ENCODE data around the gene TPBGL. TPM values are rescaled to one million over a fixed set of nuclear protein-coding genes. Genes with fewer than 3 reads are reported as not detected.

Gene TPBGL
- total RNA-seq, 4 donors from 2014 or later: 0.29 to 2.8 (median 1.0) TPM; not detected in 1

DNA sequence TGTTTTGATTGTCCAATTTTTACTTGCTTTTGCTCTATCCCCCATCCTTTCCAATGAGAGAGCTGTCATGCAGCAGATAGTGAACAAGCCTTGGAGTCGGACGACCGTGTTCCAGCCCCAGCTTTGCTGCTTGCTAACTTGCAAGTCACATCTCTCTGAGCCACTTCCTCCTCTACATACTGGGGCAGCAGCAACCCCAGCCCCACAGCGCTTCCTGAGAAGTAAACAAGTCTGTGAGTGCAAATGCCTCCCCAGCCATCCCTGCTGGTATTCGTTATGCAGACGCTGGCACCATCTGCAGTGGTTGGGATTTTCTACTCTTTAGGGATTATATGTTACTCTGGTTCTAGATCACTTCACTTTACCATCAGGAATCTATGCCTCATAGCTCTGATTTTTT, 35.0 kb downstream of the TPBGL start:
- intact Hi-C loops (cut with DNase I; ENCODE audit: low total_unique reads): no loop called here
- no peaks in the 10 kb centered on the region for H3K36me3 ChIP-seq
- TF ChIP-seq POLR2A (IDR thresholded peaks at IDR 0.05): no peak
- TF ChIP-seq, protein P1, sequence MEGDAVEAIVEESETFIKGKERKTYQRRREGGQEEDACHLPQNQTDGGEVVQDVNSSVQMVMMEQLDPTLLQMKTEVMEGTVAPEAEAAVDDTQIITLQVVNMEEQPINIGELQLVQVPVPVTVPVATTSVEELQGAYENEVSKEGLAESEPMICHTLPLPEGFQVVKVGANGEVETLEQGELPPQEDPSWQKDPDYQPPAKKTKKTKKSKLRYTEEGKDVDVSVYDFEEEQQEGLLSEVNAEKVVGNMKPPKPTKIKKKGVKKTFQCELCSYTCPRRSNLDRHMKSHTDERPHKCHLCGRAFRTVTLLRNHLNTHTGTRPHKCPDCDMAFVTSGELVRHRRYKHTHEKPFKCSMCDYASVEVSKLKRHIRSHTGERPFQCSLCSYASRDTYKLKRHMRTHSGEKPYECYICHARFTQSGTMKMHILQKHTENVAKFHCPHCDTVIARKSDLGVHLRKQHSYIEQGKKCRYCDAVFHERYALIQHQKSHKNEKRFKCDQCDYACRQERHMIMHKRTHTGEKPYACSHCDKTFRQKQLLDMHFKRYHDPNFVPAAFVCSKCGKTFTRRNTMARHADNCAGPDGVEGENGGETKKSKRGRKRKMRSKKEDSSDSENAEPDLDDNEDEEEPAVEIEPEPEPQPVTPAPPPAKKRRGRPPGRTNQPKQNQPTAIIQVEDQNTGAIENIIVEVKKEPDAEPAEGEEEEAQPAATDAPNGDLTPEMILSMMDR (IDR thresholded peaks at IDR 0.05): no peak
- no peaks in the 10 kb centered on the region for H3K9me3 ChIP-seq
- no peaks in the 10 kb centered on the region for H3K27me3 ChIP-seq
- H3K27ac ChIP-seq: no peak overlapping the region
- peaks cover 0 to 4% of the 10 kb centered on the region in 2 donors for H3K4me1 ChIP-seq
- DNase-seq: no peak
- H3K4me3 ChIP-seq: no peak overlapping the region

DNA sequence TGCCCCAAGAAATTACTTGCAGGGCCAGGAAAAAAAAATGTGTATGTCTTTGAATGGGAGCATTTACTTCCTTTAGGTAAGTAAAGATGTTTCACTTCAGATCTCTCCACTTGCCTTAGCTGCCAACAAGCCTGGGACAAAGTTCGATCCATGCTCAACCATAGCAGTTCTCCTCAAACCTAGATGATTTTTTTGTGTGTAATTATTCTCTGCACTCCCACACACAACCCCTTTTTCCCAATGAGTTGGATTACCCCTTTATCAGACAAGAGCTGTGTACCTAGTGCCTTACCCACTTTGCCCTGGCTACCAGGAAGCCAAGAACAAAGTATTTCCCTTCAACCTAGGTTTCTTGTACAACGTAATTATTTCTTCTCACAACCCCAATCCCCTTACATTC, 35.6 kb downstream of the TPBGL start:
- no peak for DNase-seq
- Histone ChIP-seq H3K27me3 (no peaks in the 10 kb centered on the region), H3K36me3 (no peaks in the 10 kb centered on the region), H3K27ac (no peak overlapping the region), H3K9me3 (no peaks in the 10 kb centered on the region), H3K4me3 (no peak overlapping the region), H3K4me1 (peaks cover 0 to 4% of the 10 kb centered on the region in 2 donors)
- TF ChIP-seq POLR2A (IDR thresholded peaks at IDR 0.05): no peak
- TF ChIP-seq, protein P1 (IDR thresholded peaks at IDR 0.05): no peak
- intact Hi-C loops (cut with DNase I; ENCODE audit: low total_unique reads): no loop called here

DNA sequence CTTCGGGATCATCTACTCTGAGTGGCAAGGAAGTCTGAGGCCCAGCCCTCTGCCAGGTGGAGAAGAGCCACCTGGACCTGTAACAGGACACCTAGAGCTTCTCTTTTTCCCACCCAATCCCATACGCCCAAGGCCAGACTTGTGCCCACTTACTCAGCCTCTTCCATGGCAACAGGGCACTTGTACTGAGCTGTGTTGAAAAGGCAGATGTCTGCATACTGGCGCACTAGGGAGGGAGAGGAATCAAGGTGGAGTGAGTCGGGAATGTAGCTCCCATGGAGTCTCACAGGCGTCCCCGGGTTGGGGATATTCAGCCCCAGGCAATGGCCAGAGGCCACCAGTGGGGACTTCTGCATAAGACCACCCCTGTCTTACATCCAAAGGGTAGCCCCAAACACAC, 36.1 kb downstream of the TPBGL start:
- H3K4me3 ChIP-seq: no peak overlapping the region
- H3K9me3 ChIP-seq: no peaks in the 10 kb centered on the region
- H3K36me3 ChIP-seq: no peaks in the 10 kb centered on the region
- TF ChIP-seq, protein P1 (IDR thresholded peaks at IDR 0.05): no peak
- TF ChIP-seq POLR2A (IDR thresholded peaks at IDR 0.05): no peak
- intact Hi-C loops (cut with DNase I; ENCODE audit: low total_unique reads): no loop called here
- DNase-seq: peak in 1 of 2 donors; percentile 4
- no peaks in the 10 kb centered on the region for H3K27me3 ChIP-seq
- H3K27ac ChIP-seq: no peak overlapping the region
- peaks cover 0 to 4% of the 10 kb centered on the region in 2 donors for H3K4me1 ChIP-seq

DNA sequence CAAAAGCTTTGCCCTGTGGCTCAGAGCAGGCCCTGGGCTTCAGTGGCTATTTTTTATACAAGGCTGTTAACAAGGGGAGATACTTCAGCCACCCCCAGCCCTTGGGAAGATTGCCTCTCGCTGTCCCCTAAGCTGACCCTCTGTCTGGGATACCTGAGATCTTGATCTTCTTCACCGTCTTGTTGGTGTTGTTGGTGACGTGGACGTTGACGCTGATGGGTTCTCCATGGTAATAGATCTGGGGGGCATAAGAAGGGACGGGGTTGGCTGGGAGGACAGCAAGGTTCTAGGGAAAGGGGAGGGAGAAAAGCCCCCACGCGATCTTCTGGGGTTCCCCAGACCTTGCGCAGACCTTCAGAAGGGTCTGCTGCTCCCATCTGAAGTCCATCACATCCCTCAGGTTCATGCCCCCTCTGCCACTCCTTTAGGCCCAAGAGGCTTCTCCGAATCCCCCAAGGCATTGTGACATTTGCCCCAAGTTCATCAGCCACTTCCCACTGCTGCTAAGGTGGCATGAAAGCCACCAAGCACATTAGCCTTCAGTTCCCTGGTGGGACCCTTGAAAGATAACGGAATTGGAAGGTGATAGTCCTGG, 36.7 kb downstream of the TPBGL start:
- H3K27ac ChIP-seq: no peak overlapping the region
- no peaks in the 10 kb centered on the region for H3K27me3 ChIP-seq
- H3K4me1 ChIP-seq: peaks cover 0 to 4% of the 10 kb centered on the region in 2 donors
- H3K4me3 ChIP-seq: no peak overlapping the region
- TF ChIP-seq, protein P1 (IDR thresholded peaks at IDR 0.05): no peak
- TF ChIP-seq POLR2A (IDR thresholded peaks at IDR 0.05): no peak
- H3K36me3 ChIP-seq: no peaks in the 10 kb centered on the region
- peak in 1 of 2 donors; percentile 5 for DNase-seq
- intact Hi-C loops (cut with DNase I; ENCODE audit: low total_unique reads): no loop called here
- no peaks in the 10 kb centered on the region for H3K9me3 ChIP-seq

DNA sequence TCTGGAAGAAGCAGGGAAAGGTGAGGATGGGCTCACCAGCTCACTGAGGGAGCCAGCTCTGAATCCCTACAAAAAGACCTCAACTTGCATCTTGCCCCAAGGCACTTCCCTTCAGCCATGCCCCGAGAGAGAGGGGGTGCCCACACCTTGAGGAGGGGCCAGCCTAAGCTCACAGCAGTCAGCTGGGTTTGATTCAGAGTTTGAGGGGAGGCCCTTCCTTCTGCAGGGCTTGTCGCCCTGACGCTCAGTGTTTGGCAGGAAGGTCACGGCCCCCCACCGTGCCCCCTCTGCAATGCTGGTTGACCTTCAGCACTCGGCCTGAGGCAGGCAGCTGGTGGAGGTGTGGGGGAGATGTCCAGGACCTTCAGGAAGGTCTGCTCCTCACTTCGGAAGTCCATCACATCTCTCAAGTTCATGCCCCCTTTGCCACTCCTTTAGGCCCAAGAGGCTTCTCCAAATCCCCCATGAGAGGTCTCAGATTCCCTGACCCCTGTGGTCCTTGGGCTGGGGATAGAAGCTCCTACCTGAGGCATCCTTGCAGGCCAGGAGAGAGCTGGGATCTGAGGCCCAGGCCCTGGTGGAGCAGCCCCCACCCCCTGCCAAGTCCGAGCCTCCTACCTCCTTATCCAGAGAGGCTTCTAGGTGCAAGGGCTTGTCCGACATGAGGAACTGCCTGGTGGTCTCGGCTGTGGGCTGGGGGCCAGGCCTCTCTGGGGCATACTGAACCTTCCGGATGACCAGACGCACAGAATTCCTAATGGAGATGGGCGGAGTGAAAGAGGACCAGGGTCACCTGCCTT, 37.6 kb downstream of the TPBGL start:
- Histone ChIP-seq H3K27ac (no peak overlapping the region), H3K36me3 (no peaks in the 10 kb centered on the region), H3K27me3 (no peaks in the 10 kb centered on the region), H3K4me1 (peaks cover 0 to 4% of the 10 kb centered on the region in 2 donors), H3K9me3 (no peaks in the 10 kb centered on the region), H3K4me3 (no peak overlapping the region)
- TF ChIP-seq, protein P1 (IDR thresholded peaks at IDR 0.05): no peak
- TF ChIP-seq POLR2A (IDR thresholded peaks at IDR 0.05): no peak
- DNase-seq: peak in 1 of 2 donors; percentile 11
- intact Hi-C loops (cut with DNase I; ENCODE audit: low total_unique reads): loop anchor here (2.0 kb wide), 1 partner anchor 107 kb away; no protein-coding TSS in a partner anchor
